H9 (cell line): ENCODE measurements around the gene SLC16A4. TPM values are rescaled to one million over a fixed set of nuclear protein-coding genes. Genes with fewer than 3 reads are reported as not detected.

Experiments
- DNase-seq: peaks from one replicate; pipeline ENCODE4 v3.0.0-alpha.2; 2017
- H2AFZ ChIP-seq: one replicate; pipeline ENCODE4 v1.6.1; 2013; ENCODE audit warnings: mild to moderate bottlenecking, low read length, control low read depth, moderate library complexity
- H2AK5ac ChIP-seq: 2 replicates; pipeline ENCODE4 v1.6.1; 2013; ENCODE audit warnings: low read length, control low read depth, mixed read lengths; ENCODE audit not compliant: insufficient read length
- H2BK120ac ChIP-seq: one replicate; pipeline ENCODE4 v1.6.1; 2013; ENCODE audit warnings: low read depth, mild to moderate bottlenecking, low read length, control low read depth, inconsistent platforms; ENCODE audit not compliant: poor library complexity, severe bottlenecking
- H2BK12ac ChIP-seq: 2 replicates; pipeline ENCODE4 v1.6.1; 2013; ENCODE audit warnings: low read length, control low read depth, mixed read lengths, low read depth; ENCODE audit not compliant: insufficient read length
- H2BK15ac ChIP-seq: 2 replicates; pipeline ENCODE4 v1.6.1; 2013; ENCODE audit warnings: low read depth, low read length, control low read depth
- H2BK20ac ChIP-seq: one replicate; pipeline ENCODE4 v1.6.1; 2013; ENCODE audit warnings: low read depth, mild to moderate bottlenecking, low read length, control low read depth, inconsistent platforms; ENCODE audit not compliant: poor library complexity, severe bottlenecking
- H2BK5ac ChIP-seq: 2 replicates; pipeline ENCODE4 v1.6.1; 2013; ENCODE audit warnings: low read length, control low read depth, mixed read lengths; ENCODE audit not compliant: insufficient read length
- H3K14ac ChIP-seq: 2 replicates; pipeline ENCODE4 v1.6.1; 2013; ENCODE audit warnings: low read length, control low read depth; ENCODE audit not compliant: insufficient read depth
- H3K18ac ChIP-seq: 2 replicates; pipeline ENCODE4 v1.6.1; 2013; ENCODE audit warnings: low read depth, mild to moderate bottlenecking, mixed read lengths, low read length, control low read depth; ENCODE audit not compliant: insufficient read length
- H3K23ac ChIP-seq: 2 replicates; pipeline ENCODE4 v1.6.1; 2013; ENCODE audit warnings: low read length, control low read depth, mixed read lengths, low read depth; ENCODE audit not compliant: insufficient read length
- H3K23me2 ChIP-seq: 2 replicates; pipeline ENCODE4 v1.6.1; 2013; ENCODE audit warnings: low read depth, mild to moderate bottlenecking, mixed read lengths, low read length, control low read depth; ENCODE audit not compliant: insufficient read length, poor library complexity, severe bottlenecking
- H3K27ac ChIP-seq: 2 replicates; pipeline ENCODE4 v1.5.1; 2013; ENCODE audit warnings: low read length, control low read depth, mixed read lengths, low read depth; ENCODE audit not compliant: insufficient read length
- H3K27me3 ChIP-seq: 2 replicates; pipeline ENCODE4 v1.6.1; 2013; ENCODE audit warnings: low read length, control low read depth, inconsistent platforms; ENCODE audit not compliant: insufficient read depth
- H3K4ac ChIP-seq: 2 replicates; pipeline ENCODE4 v1.6.1; 2013; ENCODE audit warnings: low read depth, mild to moderate bottlenecking, control low read depth, inconsistent platforms, low read length, moderate library complexity
- H3K4me1 ChIP-seq: 2 replicates; pipeline ENCODE4 v1.6.1; 2013; ENCODE audit warnings: low read length, control low read depth, inconsistent platforms; ENCODE audit not compliant: insufficient read depth
- H3K4me2 ChIP-seq: 2 replicates; pipeline ENCODE4 v1.6.1; 2013; ENCODE audit warnings: low read length, control low read depth, mixed read lengths; ENCODE audit not compliant: insufficient read length, insufficient read depth
- H3K56ac ChIP-seq: 2 replicates; pipeline ENCODE4 v1.6.1; 2013; ENCODE audit warnings: low read depth, mild to moderate bottlenecking, mixed read lengths, low read length, control low read depth; ENCODE audit not compliant: insufficient read length
- H3K79me1 ChIP-seq: 2 replicates; pipeline ENCODE4 v1.6.1; 2013; ENCODE audit warnings: low read depth, mild to moderate bottlenecking, moderate library complexity, low read length, control low read depth, inconsistent platforms; ENCODE audit not compliant: insufficient read depth, poor library complexity, severe bottlenecking
- H3K79me2 ChIP-seq: 2 replicates; pipeline ENCODE4 v1.6.1; 2013; ENCODE audit warnings: low read length, control low read depth, inconsistent platforms; ENCODE audit not compliant: insufficient read depth
- H3K9ac ChIP-seq: 2 replicates; pipeline ENCODE4 v1.6.1; 2013; ENCODE audit warnings: low read length, control low read depth, mixed read lengths; ENCODE audit not compliant: insufficient read length; ENCODE audit errors: extremely low read depth
- H3K9me3 ChIP-seq: one replicate; pipeline ENCODE4 v1.6.1; 2013; ENCODE audit warnings: low read depth, low read length, inconsistent platforms; ENCODE audit not compliant: control insufficient read depth
- H3T11ph ChIP-seq: one replicate; pipeline ENCODE4 v1.6.1; 2013; ENCODE audit warnings: mild to moderate bottlenecking, low read length, control low read depth, inconsistent platforms
- H4K20me1 ChIP-seq: one replicate; pipeline ENCODE4 v1.6.1; 2013; ENCODE audit not compliant: control insufficient read depth, insufficient read length, insufficient read depth
- H4K5ac ChIP-seq: 2 replicates; pipeline ENCODE4 v1.6.1; 2013; ENCODE audit warnings: low read depth, mild to moderate bottlenecking, mixed read lengths, low read length, control low read depth; ENCODE audit not compliant: insufficient read length
- H4K8ac ChIP-seq: replicated peaks from 2 replicates; pipeline ENCODE4 v1.6.1; 2013; ENCODE audit warnings: low read length, control low read depth, mixed read lengths, low read depth; ENCODE audit not compliant: insufficient read length
- H4K91ac ChIP-seq: 2 replicates; pipeline ENCODE4 v1.6.1; 2013; ENCODE audit warnings: low read depth, mild to moderate bottlenecking, moderate library complexity, mixed read lengths, low read length, control low read depth; ENCODE audit not compliant: insufficient read length
- H3K27ac Mint-ChIP-seq, 3 experiments: 2 replicates in 2 of 3; 3 replicates in 1 of 3; pipeline ENCODE4 v1.8.0; 2020 to 2021; ENCODE audit warnings: mixed read lengths in 3 of 3, mild to moderate bottlenecking in 1 of 3, moderate library complexity in 1 of 3
- H3K27me3 Mint-ChIP-seq: 2 replicates; pipeline ENCODE4 v1.8.0; 2021; ENCODE audit warnings: low read depth, mild to moderate bottlenecking, moderate library complexity, mixed read lengths
- H3K36me3 Mint-ChIP-seq, 3 experiments: 2 replicates in 2 of 3; 3 replicates in 1 of 3; pipeline ENCODE4 v1.8.0; 2020 to 2021; ENCODE audit warnings: low read depth in 3 of 3, mixed read lengths in 3 of 3; ENCODE audit not compliant: insufficient read depth in 1 of 3
- H3K4me1 Mint-ChIP-seq, 2 experiments: 2 replicates each; pipeline ENCODE4 v1.8.0; 2020; ENCODE audit warnings: mixed read lengths in 2 of 2
- H3K4me3 Mint-ChIP-seq, 2 experiments: 2 replicates in 1 of 2; 3 replicates in 1 of 2; pipeline ENCODE4 v1.8.0; 2020 to 2021; ENCODE audit warnings: mild to moderate bottlenecking in 2 of 2, mixed read lengths in 2 of 2, moderate library complexity in 1 of 2
- H3K9me3 Mint-ChIP-seq, 2 experiments: 2 replicates in 1 of 2; 3 replicates in 1 of 2; pipeline ENCODE4 v1.8.0; 2020; ENCODE audit warnings: mild to moderate bottlenecking in 2 of 2, mixed read lengths in 2 of 2, moderate library complexity in 1 of 2
- WGBS: extraction: QIAGEN DNeasy Blood & Tissue Kit; methylation state at CpG from one replicate; pipeline ENCODE4 v1.1.7; 2013; ENCODE audit warnings: missing lambda C conversion rate, low lambda C conversion rate, mixed read lengths; ENCODE audit not compliant: insufficient read length; ENCODE audit errors: extremely low coverage; 5-methylcytosine and 5-hydroxymethylcytosine counted together
- total RNA-seq: library from RNA; stranded (reverse); gene quantifications from 2 replicates; pipeline ENCODE4 v1.2.1, GENCODE V29; 2021
- TF ChIP-seq, protein P1 (sequence below): fragments of 200-600 bp; sonication (generic); conservative IDR thresholded peaks from 3 replicates; pipeline ENCODE4 v1.8.0; 2021; ENCODE audit warnings: antibody characterized with exemption, mild to moderate bottlenecking

Gene SLC16A4
- total RNA-seq, 1 experiment from 2014 or later, result 0.17 TPM

DNA sequence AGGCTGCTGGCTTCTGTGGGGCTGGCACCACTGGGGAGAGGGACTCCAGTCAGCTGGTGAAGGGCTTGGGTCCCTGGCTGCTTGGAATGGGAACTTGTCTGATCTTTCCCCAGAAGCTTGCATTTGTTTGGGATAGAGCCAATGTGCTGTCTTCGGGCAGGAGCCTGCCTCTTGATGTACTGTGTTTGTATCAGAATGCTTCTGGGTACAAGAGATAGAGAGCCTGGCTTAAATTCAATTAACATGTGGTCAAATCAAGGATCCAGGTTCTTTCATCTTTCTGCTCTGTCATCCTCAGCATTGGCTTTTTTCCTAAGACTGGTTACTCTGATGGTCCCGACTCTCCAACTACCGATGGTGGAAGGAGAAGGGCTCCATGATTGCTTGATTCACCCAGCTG, 44.1 kb upstream of the SLC16A4 start:
- Mint-ChIP-seq H3K36me3 (no peaks in the 10 kb centered on the region), H3K4me1 (peaks cover 23 to 30% of the 10 kb centered on the region in 2 experiments), H3K27me3 (peaks cover 22% of the 10 kb centered on the region), H3K4me3 (no peak overlapping the region), H3K27ac (no peak overlapping the region), H3K9me3 (no peaks in the 10 kb centered on the region)
- Histone ChIP-seq H3K9ac (no peak overlapping the region), H3K79me1 (no peaks in the 10 kb centered on the region), H3K9me3 (no peaks in the 10 kb centered on the region), H2AFZ (no peak overlapping the region), H2BK15ac (no peak overlapping the region), H3K4me1 (no peaks in the 10 kb centered on the region; the same call in 1 of the 2 replicates), H2BK5ac (no peak overlapping the region), H3K27ac (no peak overlapping the region), H3K56ac (no peak overlapping the region), H3K27me3 (no peaks in the 10 kb centered on the region; the same call in 1 of the 2 replicates), H3K14ac (no peak overlapping the region), H2BK12ac (no peak overlapping the region), H4K91ac (no peak overlapping the region), H3K23ac (no peak overlapping the region), H3K4me2 (no peak overlapping the region), H4K20me1 (no peaks in the 10 kb centered on the region), H3T11ph (no peak overlapping the region), H2BK120ac (no peak overlapping the region), H3K79me2 (no peaks in the 10 kb centered on the region), H4K8ac (no peak overlapping the region), H2AK5ac (no peak overlapping the region), H3K18ac (no peak overlapping the region), H3K4ac (no peak overlapping the region), H2BK20ac (no peak overlapping the region), H4K5ac (no peak overlapping the region), H3K23me2 (no peaks in the 10 kb centered on the region)
- DNase-seq, result no peak
- WGBS, result no CpG with 5 or more reads among the region's 3 CpGs
- TF ChIP-seq, protein P1, sequence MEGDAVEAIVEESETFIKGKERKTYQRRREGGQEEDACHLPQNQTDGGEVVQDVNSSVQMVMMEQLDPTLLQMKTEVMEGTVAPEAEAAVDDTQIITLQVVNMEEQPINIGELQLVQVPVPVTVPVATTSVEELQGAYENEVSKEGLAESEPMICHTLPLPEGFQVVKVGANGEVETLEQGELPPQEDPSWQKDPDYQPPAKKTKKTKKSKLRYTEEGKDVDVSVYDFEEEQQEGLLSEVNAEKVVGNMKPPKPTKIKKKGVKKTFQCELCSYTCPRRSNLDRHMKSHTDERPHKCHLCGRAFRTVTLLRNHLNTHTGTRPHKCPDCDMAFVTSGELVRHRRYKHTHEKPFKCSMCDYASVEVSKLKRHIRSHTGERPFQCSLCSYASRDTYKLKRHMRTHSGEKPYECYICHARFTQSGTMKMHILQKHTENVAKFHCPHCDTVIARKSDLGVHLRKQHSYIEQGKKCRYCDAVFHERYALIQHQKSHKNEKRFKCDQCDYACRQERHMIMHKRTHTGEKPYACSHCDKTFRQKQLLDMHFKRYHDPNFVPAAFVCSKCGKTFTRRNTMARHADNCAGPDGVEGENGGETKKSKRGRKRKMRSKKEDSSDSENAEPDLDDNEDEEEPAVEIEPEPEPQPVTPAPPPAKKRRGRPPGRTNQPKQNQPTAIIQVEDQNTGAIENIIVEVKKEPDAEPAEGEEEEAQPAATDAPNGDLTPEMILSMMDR, result no peak
